Left lung (tissue), 10 donors: ENCODE measurements around the gene SPPL2B. TPM values are rescaled to one million over a fixed set of nuclear protein-coding genes. Genes with fewer than 3 reads are reported as not detected.

ENCODE experiments used
- ATAC-seq: fragments of 200-7000 bp; cut with Tn5 transposase; one replicate; pipeline ENCODE4 v1.9.1; 2020; ENCODE audit warnings: moderate library complexity
- DNase-seq, 4 donors: peaks; one replicate each; pipeline ENCODE4 v3.0.0-alpha.2; 2013 to 2020
- H3K27ac ChIP-seq, 2 donors: fragments of 200-600 bp; sonication (generic) in 1 of 2; one replicate each; pipeline versions ENCODE4 v1.5.0 to v1.8.0; 2020 to 2021
- H3K27me3 ChIP-seq, 2 donors: fragments of 200-600 bp; sonication (generic) in 1 of 2; one replicate each; pipeline versions ENCODE4 v1.5.0 to v1.8.0; 2020 to 2021
- H3K36me3 ChIP-seq, 2 donors: fragments of 200-600 bp; sonication (generic) in 1 of 2; one replicate each; pipeline versions ENCODE4 v1.5.0 to v1.8.0; 2020 to 2021
- H3K4me1 ChIP-seq, 2 donors: fragments of 200-600 bp; one replicate each; pipeline ENCODE4 v1.8.0; 2021
- H3K4me3 ChIP-seq, 2 donors: fragments of 200-600 bp; sonication (generic) in 1 of 2; one replicate each; pipeline versions ENCODE4 v1.5.0 to v1.8.0; 2020 to 2021; ENCODE audit warnings: mild to moderate bottlenecking in 1 of 2
- H3K9me3 ChIP-seq, 2 donors: fragments of 200-600 bp; sonication (generic) in 1 of 2; one replicate each; pipeline versions ENCODE4 v1.5.0 to v1.8.0; 2020 to 2021
- intact Hi-C, 2 donors: fragments of 100-400 bp; cut with DNase I; formaldehyde crosslinking; loops; one replicate each; pipeline versions ENCODE4 v1.11.2 to v1.14.2; 2022
- polyA plus RNA-seq, 6 donors: library from polyadenylated mRNA; unstranded; fragments of 120-200 nt; gene quantifications; one replicate each; pipeline ENCODE4 v1.2.1, GENCODE V29; 2013; ENCODE audit not compliant: insufficient read length in 6 of 6
- total RNA-seq, 2 donors: library from RNA; stranded (reverse); fragmentation: NEBNext Ultra II Directional; extraction: Animal tissue kit (Norgen Biotek cat#: 25700); gene quantifications; one replicate each; pipeline ENCODE4 v1.2.1, GENCODE V29; 2021
- TF ChIP-seq, protein P1 (sequence below), 2 donors: fragments of 200-600 bp; sonication (generic) in 1 of 2; IDR thresholded peaks; one replicate each; pipeline versions ENCODE4 v1.5.0 to v1.8.0; 2021; ENCODE audit warnings: antibody characterized with exemption in 2 of 2
- donor health status: DM: no; HTN: yes; CAD: no.
- donor health status: DM: no; HTN: no; CAD: no.

Gene SPPL2B
- total and polyA plus RNA-seq, 8 donors = 47.5 to 106 (median 69.7) TPM

GRCh38 chr19:2360833-2361232, 32.3 kb downstream of the SPPL2B start:
- intact Hi-C loops = no loop called here

DNA sequence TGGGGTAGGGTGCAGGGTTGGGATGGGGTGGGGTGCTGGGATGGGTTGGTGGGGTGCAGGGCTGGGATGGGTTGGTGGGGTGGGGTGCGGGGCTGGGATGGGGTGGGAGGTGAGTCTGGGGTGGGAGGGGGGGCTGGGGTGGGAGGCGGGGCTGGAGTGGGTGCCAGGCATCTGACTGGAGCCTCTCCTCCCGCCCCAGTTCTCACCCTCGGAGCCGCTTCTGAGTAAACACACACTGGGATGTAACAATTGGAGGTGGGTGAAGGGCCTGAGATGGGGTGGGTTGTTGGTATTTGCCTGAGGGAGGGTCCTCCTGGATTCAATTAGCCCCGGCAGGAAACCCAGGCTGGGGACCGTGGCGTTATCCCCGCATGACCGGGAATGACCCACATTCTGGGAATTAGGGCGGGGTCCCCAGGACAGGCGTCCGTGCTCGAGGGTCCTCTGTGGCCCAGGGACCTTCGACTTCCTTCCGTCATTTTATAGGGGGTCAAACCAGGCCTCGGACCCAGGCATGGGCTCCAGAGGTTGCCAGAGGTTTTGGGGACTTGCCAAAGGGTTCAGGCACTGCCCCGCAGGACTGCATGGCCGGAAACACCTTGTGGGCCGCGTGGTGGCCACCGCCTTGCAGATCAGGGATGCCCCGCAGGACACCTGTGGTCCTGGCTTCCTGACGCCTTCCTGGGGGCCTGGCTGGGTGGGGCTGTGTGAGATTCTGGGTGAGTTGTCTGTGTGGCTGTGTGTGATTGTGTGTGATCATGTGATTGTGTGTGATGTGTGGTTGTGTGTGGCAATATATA, 33.0 kb downstream of the SPPL2B start:
- peaks cover 16 to 66% of the 10 kb centered on the region in 2 donors for H3K27me3 ChIP-seq
- ATAC-seq (no peak), DNase-seq (no peak)
- TF ChIP-seq, protein P1, sequence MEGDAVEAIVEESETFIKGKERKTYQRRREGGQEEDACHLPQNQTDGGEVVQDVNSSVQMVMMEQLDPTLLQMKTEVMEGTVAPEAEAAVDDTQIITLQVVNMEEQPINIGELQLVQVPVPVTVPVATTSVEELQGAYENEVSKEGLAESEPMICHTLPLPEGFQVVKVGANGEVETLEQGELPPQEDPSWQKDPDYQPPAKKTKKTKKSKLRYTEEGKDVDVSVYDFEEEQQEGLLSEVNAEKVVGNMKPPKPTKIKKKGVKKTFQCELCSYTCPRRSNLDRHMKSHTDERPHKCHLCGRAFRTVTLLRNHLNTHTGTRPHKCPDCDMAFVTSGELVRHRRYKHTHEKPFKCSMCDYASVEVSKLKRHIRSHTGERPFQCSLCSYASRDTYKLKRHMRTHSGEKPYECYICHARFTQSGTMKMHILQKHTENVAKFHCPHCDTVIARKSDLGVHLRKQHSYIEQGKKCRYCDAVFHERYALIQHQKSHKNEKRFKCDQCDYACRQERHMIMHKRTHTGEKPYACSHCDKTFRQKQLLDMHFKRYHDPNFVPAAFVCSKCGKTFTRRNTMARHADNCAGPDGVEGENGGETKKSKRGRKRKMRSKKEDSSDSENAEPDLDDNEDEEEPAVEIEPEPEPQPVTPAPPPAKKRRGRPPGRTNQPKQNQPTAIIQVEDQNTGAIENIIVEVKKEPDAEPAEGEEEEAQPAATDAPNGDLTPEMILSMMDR (IDR thresholded peaks at IDR 0.05) = no peak
- no peak overlapping the region for H3K4me3 ChIP-seq
- H3K27ac ChIP-seq = no peak overlapping the region
- no peaks in the 10 kb centered on the region for H3K4me1 ChIP-seq
- H3K9me3 ChIP-seq = no peaks in the 10 kb centered on the region
- intact Hi-C loops = no loop called here
- no peaks in the 10 kb centered on the region for H3K36me3 ChIP-seq

More at GRCh38 chr19:2360833-2361232, 32.3 kb downstream of the SPPL2B start:
- H3K27me3 ChIP-seq = peaks cover 16 to 64% of the 10 kb centered on the region in 2 donors
- TF ChIP-seq, protein P1 (IDR thresholded peaks at IDR 0.05) = no peak
- no peaks in the 10 kb centered on the region for H3K9me3 ChIP-seq
- no peak overlapping the region for H3K27ac ChIP-seq
- H3K4me3 ChIP-seq = no peak overlapping the region
- no peaks in the 10 kb centered on the region for H3K36me3 ChIP-seq
- DNase-seq (peak in 1 of 4 donors; percentile 34), ATAC-seq (no peak)
- H3K4me1 ChIP-seq = no peaks in the 10 kb centered on the region

DNA sequence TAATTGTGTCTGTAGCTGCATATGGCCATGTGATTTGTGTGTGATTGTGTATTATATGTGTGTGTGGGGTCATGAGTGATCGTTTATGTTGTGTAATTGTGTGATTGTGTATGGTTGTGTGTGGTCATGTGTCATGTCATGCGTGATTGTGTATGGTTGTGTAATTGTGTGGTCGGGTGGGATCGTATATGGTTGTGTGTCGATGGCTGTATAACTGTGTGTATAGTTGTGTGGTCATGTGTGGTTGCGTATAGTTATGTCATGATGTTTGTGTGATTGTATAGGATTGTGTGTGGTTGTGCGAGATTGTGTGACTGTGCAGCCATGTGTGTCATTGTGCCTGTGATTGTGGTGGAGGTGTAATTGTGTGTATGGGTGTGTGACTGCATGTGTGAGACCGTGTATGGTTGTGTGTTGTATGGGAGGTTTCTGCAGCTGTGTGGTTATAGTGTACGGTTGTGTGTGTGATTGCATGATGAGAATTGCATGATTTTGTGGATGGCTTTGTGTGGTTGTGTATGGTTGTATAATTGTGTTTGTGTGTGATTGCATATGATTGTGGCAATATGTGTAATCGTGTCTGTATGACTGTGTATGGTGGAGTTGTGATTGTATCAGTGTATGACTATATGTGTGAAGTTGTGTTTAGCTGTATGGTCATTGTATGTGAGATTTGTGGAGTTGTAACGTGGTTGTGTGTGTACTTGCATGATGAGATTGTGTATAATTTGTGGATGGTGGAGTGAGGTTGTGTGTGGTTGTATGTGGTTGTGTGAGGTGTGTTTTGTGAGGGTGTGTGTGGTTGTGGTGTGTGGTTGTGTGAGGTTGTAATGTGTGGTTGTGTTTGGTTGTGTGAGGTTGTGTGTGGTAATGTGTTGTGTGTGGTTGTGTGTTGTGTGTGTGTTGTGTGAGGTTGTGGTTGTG, 33.8 kb downstream of the SPPL2B start:
- Histone ChIP-seq H3K27me3 (peaks cover 16 to 66% of the 10 kb centered on the region in 2 donors), H3K27ac (no peak overlapping the region), H3K36me3 (no peaks in the 10 kb centered on the region), H3K4me1 (no peaks in the 10 kb centered on the region), H3K9me3 (no peaks in the 10 kb centered on the region), H3K4me3 (no peak overlapping the region)
- intact Hi-C loops = no loop called here
- ATAC-seq = no peak
- TF ChIP-seq, protein P1 (IDR thresholded peaks at IDR 0.05) = no peak
- no peak for DNase-seq

DNA sequence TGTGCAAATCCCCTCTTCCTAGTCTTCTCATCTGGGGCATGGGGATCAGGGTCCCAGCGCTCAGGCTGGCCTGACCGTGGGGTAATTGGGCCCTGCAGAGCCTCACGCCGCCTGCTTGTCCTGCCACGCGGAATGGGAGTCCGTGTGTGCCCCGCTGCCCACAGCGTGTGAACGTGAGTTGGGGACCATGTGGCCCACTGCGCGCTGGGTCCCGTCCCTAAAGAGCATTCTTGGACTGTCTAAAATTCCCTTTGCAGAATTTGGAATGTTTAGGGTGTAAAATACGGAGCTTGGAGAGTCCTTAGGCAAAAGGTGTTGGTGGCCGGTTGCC, 34.5 kb downstream of the SPPL2B start:
- intact Hi-C loops = no loop called here
- ATAC-seq (no peak), DNase-seq (peak in 1 of 4 donors; percentile 55)
- no peaks in the 10 kb centered on the region for H3K4me1 ChIP-seq
- H3K9me3 ChIP-seq = no peaks in the 10 kb centered on the region
- H3K27ac ChIP-seq = no peak overlapping the region
- H3K4me3 ChIP-seq = no peak overlapping the region
- peaks cover 16 to 66% of the 10 kb centered on the region in 2 donors for H3K27me3 ChIP-seq
- H3K36me3 ChIP-seq = no peaks in the 10 kb centered on the region
- TF ChIP-seq, protein P1 (IDR thresholded peaks at IDR 0.05) = no peak

GRCh38 chr19:2363419-2363818, 34.9 kb downstream of the SPPL2B start:
- peak in 1 of 4 donors; percentile 47 for DNase-seq
- peaks cover 16 to 66% of the 10 kb centered on the region in 2 donors for H3K27me3 ChIP-seq
- intact Hi-C loops = no loop called here

More at GRCh38 chr19:2363419-2363818, 34.9 kb downstream of the SPPL2B start:
- Histone ChIP-seq H3K27ac (no peak overlapping the region), H3K9me3 (no peaks in the 10 kb centered on the region), H3K4me1 (no peaks in the 10 kb centered on the region), H3K4me3 (no peak overlapping the region), H3K36me3 (no peaks in the 10 kb centered on the region)
- TF ChIP-seq, protein P1 (IDR thresholded peaks at IDR 0.05) = no peak
- ATAC-seq = no peak
